HG03520 (cell line): Measurements from ENCODE around the gene ACSL4.

ENCODE experiments used
- ATAC-seq: cut with Tn5 transposase; IDR thresholded peaks from one replicate; pipeline ENCODE4 v1.9.1; 2021; ENCODE audit warnings: mild to moderate bottlenecking, moderate library complexity; ENCODE audit not compliant: unreplicated experiment

Gene ACSL4

GRCh38 chrX:109619771-109620170 is 113.3 kb downstream of the ACSL4 start:
- ATAC-seq, result no peak

GRCh38 chrX:109614951-109615350 is 118.1 kb downstream of the ACSL4 start:
- no peak for ATAC-seq

GRCh38 chrX:109601486-109601885 is 131.6 kb downstream of the ACSL4 start:
- ATAC-seq, result no peak

- ATAC-seq, result no peak
Observed at GRCh38 chrX:109600237-109600651, 132.8 kb downstream of the ACSL4 start.

- ATAC-seq, result no peak
Observed at GRCh38 chrX:109596015-109596414, 137.0 kb downstream of the ACSL4 start.
